Trophoblast cell (in vitro differentiated cells and primary cell): Measurements from ENCODE around the gene FN1.
A peak's percentile ranks its signal among the peaks of the same experiment; 100 is the strongest.

Experiments
- DNase-seq, 2 donors: peaks; one replicate each; pipeline ENCODE4 v3.0.0-alpha.2; 2016
- H2AFZ ChIP-seq: 2 replicates; pipeline ENCODE4 v1.6.1; 2013; ENCODE audit warnings: low read length, moderate library complexity, mild to moderate bottlenecking; ENCODE audit not compliant: insufficient read depth, poor library complexity
- H2AK5ac ChIP-seq: 2 replicates; pipeline ENCODE4 v1.6.1; 2013; ENCODE audit warnings: mild to moderate bottlenecking, low read length
- H2BK120ac ChIP-seq: 2 replicates; pipeline ENCODE4 v1.6.1; 2013; ENCODE audit warnings: low read length, mild to moderate bottlenecking, moderate library complexity; ENCODE audit not compliant: insufficient read depth, poor library complexity
- H2BK12ac ChIP-seq: 2 replicates; pipeline ENCODE4 v1.6.1; 2013; ENCODE audit warnings: mild to moderate bottlenecking, low read length, moderate library complexity
- H2BK5ac ChIP-seq: 2 replicates; pipeline ENCODE4 v1.6.1; 2013; ENCODE audit warnings: low read length, low read depth, moderate library complexity, mild to moderate bottlenecking; ENCODE audit not compliant: poor library complexity
- H3K14ac ChIP-seq: 2 replicates; pipeline ENCODE4 v1.6.1; 2013; ENCODE audit warnings: mild to moderate bottlenecking, low read length
- H3K18ac ChIP-seq: 2 replicates; pipeline ENCODE4 v1.6.1; 2013; ENCODE audit warnings: mild to moderate bottlenecking, low read length
- H3K23ac ChIP-seq: 2 replicates; pipeline ENCODE4 v1.6.1; 2013; ENCODE audit warnings: low read length
- H3K27ac ChIP-seq: 2 replicates; pipeline ENCODE4 v1.5.1; 2013; ENCODE audit warnings: low read depth, mild to moderate bottlenecking, inconsistent platforms, low read length, moderate library complexity
- H3K27me3 ChIP-seq: 2 replicates; pipeline ENCODE4 v1.6.1; 2013; ENCODE audit warnings: inconsistent platforms, mild to moderate bottlenecking, low read length, moderate library complexity; ENCODE audit not compliant: insufficient read depth
- H3K36me3 ChIP-seq, 2 experiments: 1 replicate in 1 of 2; 2 replicates in 1 of 2; pipeline ENCODE4 v1.6.1; 2013; ENCODE audit warnings: low read length in 2 of 2, mild to moderate bottlenecking in 2 of 2, moderate library complexity in 1 of 2; ENCODE audit not compliant: insufficient read depth in 2 of 2, control insufficient read depth in 1 of 2
- H3K4ac ChIP-seq: 2 replicates; pipeline ENCODE4 v1.6.1; 2013; ENCODE audit warnings: low read depth, mild to moderate bottlenecking, low read length, moderate library complexity
- H3K4me1 ChIP-seq, 2 experiments: 1 replicate in 1 of 2; 2 replicates in 1 of 2; pipeline ENCODE4 v1.6.1; 2013; ENCODE audit warnings: low read length in 2 of 2, mild to moderate bottlenecking in 2 of 2, moderate library complexity in 1 of 2; ENCODE audit not compliant: insufficient read depth in 2 of 2, control insufficient read depth in 1 of 2
- H3K4me2 ChIP-seq: 2 replicates; pipeline ENCODE4 v1.6.1; 2013; ENCODE audit warnings: inconsistent platforms, mild to moderate bottlenecking, low read length, moderate library complexity
- H3K4me3 ChIP-seq: 2 replicates; pipeline ENCODE4 v1.5.1; 2013; ENCODE audit warnings: mild to moderate bottlenecking, low read depth, low read length, inconsistent platforms
- H3K79me1 ChIP-seq: one replicate; pipeline ENCODE4 v1.6.1; 2013; ENCODE audit warnings: low read length
- H3K79me2 ChIP-seq: 2 replicates; pipeline ENCODE4 v1.6.1; 2013; ENCODE audit warnings: low read length, mild to moderate bottlenecking; ENCODE audit not compliant: control insufficient read depth, insufficient read depth, poor library complexity
- H3K9ac ChIP-seq: 2 replicates; pipeline ENCODE4 v1.6.1; 2013; ENCODE audit warnings: mild to moderate bottlenecking, low read length
- H3K9me3 ChIP-seq: 2 replicates; pipeline ENCODE4 v1.6.1; 2013; ENCODE audit warnings: low read depth, mild to moderate bottlenecking, control low read depth, inconsistent platforms, low read length; ENCODE audit not compliant: insufficient read depth
- H4K12ac ChIP-seq: 2 replicates; pipeline ENCODE4 v1.6.1; 2013; ENCODE audit warnings: low read depth, mild to moderate bottlenecking, low read length, moderate library complexity
- H4K8ac ChIP-seq: 2 replicates; pipeline ENCODE4 v1.6.1; 2013; ENCODE audit warnings: low read depth, mild to moderate bottlenecking, low read length, moderate library complexity
- H4K91ac ChIP-seq: one replicate; pipeline ENCODE4 v1.6.1; 2013; ENCODE audit warnings: low read depth, mild to moderate bottlenecking, low read length, moderate library complexity
- WGBS: extraction: QIAGEN DNeasy Blood & Tissue Kit; methylation state at CpG from one replicate; pipeline ENCODE4 v1.1.7; 2013; ENCODE audit warnings: missing lambda C conversion rate; ENCODE audit not compliant: insufficient read length, insufficient coverage; ENCODE audit errors: extremely low coverage; 5-methylcytosine and 5-hydroxymethylcytosine counted together

Gene FN1

DNA sequence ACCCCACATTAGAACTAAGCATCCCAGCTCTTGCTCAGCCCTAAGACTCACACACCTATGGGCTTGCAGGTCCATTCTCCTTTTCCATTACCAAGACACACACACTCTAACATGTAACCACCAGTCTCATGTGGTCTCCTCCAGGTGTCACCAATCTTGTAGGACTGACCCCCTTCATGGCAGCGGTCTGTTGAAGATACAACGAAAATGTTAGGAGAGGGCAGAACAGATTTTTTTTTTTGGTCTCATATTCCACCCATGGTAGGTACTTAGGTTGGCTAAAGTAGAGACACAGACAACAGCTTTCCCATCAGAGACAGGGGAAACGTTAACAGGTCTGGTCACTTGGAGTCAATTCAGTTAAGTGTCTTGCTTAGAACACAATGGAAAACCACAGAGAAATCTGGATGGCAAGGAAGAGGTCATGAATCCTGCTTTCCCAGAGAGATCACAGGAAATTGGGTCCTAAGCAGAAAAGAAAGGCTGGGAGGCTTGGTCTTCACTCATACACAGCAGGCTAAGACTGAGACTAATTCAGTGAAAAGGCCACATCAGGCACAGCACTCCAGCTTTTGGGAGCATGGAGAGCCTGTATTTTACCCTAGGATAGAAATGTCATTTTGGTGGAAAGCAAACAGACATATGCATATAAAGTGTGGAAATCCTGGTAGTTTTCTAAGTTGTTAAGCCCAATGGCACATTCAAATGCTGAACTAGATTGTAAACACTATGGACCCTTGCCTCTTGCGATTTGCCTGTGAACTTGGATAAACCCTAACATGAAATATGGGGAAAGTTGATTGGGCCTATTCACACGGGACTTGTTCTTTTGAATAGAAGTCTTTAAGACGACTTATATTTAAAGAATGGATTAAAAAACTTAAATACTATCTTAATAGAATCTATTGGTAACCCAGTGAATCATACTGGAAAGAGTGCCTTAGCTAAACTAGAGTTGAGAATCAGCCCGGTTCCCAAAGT is 3.8 kb downstream of the FN1 start:
- Histone ChIP-seq H3K79me1 (peaks cover 15% of the 10 kb centered on the region), H2BK5ac (no peak overlapping the region), H3K4ac (no peak overlapping the region), H4K12ac (no peak overlapping the region), H3K4me3 (no peak overlapping the region), H3K27ac (peak overlapping the region; percentile 38), H4K8ac (no peak overlapping the region), H3K14ac (no peak overlapping the region), H4K91ac (no peak overlapping the region), H3K79me2 (peaks cover 14% of the 10 kb centered on the region), H3K27me3 (no peaks in the 10 kb centered on the region), H2AFZ (no peak overlapping the region), H3K4me1 (peaks cover 6 to 10% of the 10 kb centered on the region in 2 experiments), H2BK12ac (no peak overlapping the region), H3K9ac (no peak overlapping the region), H3K9me3 (no peaks in the 10 kb centered on the region), H2AK5ac (no peak overlapping the region), H3K36me3 (peaks cover 15 to 35% of the 10 kb centered on the region in 2 experiments), H3K23ac (no peak overlapping the region), H3K18ac (no peak overlapping the region), H2BK120ac (no peak overlapping the region), H3K4me2 (peak overlapping the region; percentile 60)
- DNase-seq, result no peak
- no CpG with 5 or more reads among the region's 7 CpGs for WGBS

- H3K27me3 ChIP-seq, result no peaks in the 10 kb centered on the region
- H2BK120ac ChIP-seq, result no peak overlapping the region
- WGBS, result no CpG with 5 or more reads among the region's 2 CpGs
Measured at GRCh38 chr2:215431290-215431689, 4.6 kb downstream of the FN1 start.

GRCh38 chr2:215430528-215431187 is 5.2 kb downstream of the FN1 start:
- H4K12ac ChIP-seq, result no peak overlapping the region
- H4K8ac ChIP-seq, result no peak overlapping the region
- DNase-seq, result no peak
- no peak overlapping the region for H3K9ac ChIP-seq
- peaks cover 21 to 45% of the 10 kb centered on the region in 2 experiments for H3K36me3 ChIP-seq
- peaks cover 4% of the 10 kb centered on the region for H3K79me1 ChIP-seq
- H4K91ac ChIP-seq, result no peak overlapping the region
- no peak overlapping the region for H3K14ac ChIP-seq
- no peak overlapping the region for H3K23ac ChIP-seq
- peak overlapping the region; percentile 47 for H3K4ac ChIP-seq
- no peaks in the 10 kb centered on the region for H3K9me3 ChIP-seq
- no peak overlapping the region for H2BK5ac ChIP-seq
- no peak overlapping the region for H2BK12ac ChIP-seq
- H3K4me1 ChIP-seq, result peaks cover 4 to 8% of the 10 kb centered on the region in 2 experiments
- no peak overlapping the region for H2AK5ac ChIP-seq
- H3K27ac ChIP-seq, result peak overlapping the region; percentile 2
- no CpG with 5 or more reads among the region's 6 CpGs for WGBS
- no peaks in the 10 kb centered on the region for H3K27me3 ChIP-seq
- H2AFZ ChIP-seq, result no peak overlapping the region
- H3K4me2 ChIP-seq, result peak overlapping the region; percentile 37
- H2BK120ac ChIP-seq, result no peak overlapping the region
- H3K18ac ChIP-seq, result peak overlapping the region; percentile 29
- H3K4me3 ChIP-seq, result no peak overlapping the region
- H3K79me2 ChIP-seq, result peaks cover 6% of the 10 kb centered on the region

More at GRCh38 chr2:215431290-215431689, 4.6 kb downstream of the FN1 start:
- peaks cover 4 to 8% of the 10 kb centered on the region in 2 experiments for H3K4me1 ChIP-seq
- no peak overlapping the region for H3K9ac ChIP-seq
- no peak overlapping the region for H3K27ac ChIP-seq
- no peak overlapping the region for H3K23ac ChIP-seq
- no peak overlapping the region for H4K91ac ChIP-seq
- H3K79me1 ChIP-seq, result peaks cover 8% of the 10 kb centered on the region
- no peak overlapping the region for H3K4me3 ChIP-seq
- H3K9me3 ChIP-seq, result no peaks in the 10 kb centered on the region
- no peak overlapping the region for H2AK5ac ChIP-seq
- H3K14ac ChIP-seq, result no peak overlapping the region
- H3K4ac ChIP-seq, result no peak overlapping the region
- H4K8ac ChIP-seq, result no peak overlapping the region
- H3K4me2 ChIP-seq, result no peak overlapping the region
- peaks cover 8% of the 10 kb centered on the region for H3K79me2 ChIP-seq
- no peak overlapping the region for H3K18ac ChIP-seq
- H2BK5ac ChIP-seq, result no peak overlapping the region
- no peak for DNase-seq
- H2AFZ ChIP-seq, result no peak overlapping the region
- H3K36me3 ChIP-seq, result peaks cover 18 to 41% of the 10 kb centered on the region in 2 experiments
- H4K12ac ChIP-seq, result no peak overlapping the region
- H2BK12ac ChIP-seq, result no peak overlapping the region

DNA sequence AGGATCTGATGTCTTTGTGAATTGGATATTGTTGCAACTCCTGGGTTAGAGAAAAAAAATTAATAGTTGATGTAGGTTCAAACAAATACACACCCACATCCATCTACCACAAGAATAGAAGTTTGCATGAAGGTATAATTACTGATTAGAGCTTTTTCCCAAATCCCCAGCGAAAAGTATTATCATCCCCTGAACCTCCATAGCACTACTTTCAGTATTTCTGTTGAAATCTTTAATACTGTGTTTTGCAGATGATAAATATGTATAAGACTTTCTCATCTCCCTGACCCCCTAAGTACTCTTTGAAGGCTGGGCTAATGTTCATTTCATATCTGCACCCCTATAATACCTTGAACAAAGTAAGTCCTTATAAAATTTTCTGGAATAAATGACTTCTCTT is 6.4 kb downstream of the FN1 start:
- H3K9ac ChIP-seq, result no peak overlapping the region
- no peak overlapping the region for H3K4ac ChIP-seq
- H3K18ac ChIP-seq, result no peak overlapping the region
- no peak overlapping the region for H3K4me3 ChIP-seq
- H3K9me3 ChIP-seq, result no peaks in the 10 kb centered on the region
- H2AK5ac ChIP-seq, result no peak overlapping the region
- H4K8ac ChIP-seq, result no peak overlapping the region
- peaks cover 28 to 53% of the 10 kb centered on the region in 2 experiments for H3K36me3 ChIP-seq
- no peaks in the 10 kb centered on the region for H3K79me1 ChIP-seq
- H2BK120ac ChIP-seq, result no peak overlapping the region
- no peak overlapping the region for H2BK12ac ChIP-seq
- peaks cover 2% of the 10 kb centered on the region for H3K79me2 ChIP-seq
- H2AFZ ChIP-seq, result no peak overlapping the region
- H3K4me1 ChIP-seq, result peaks cover 6 to 8% of the 10 kb centered on the region in 2 experiments
- no peak overlapping the region for H4K12ac ChIP-seq
- H3K23ac ChIP-seq, result no peak overlapping the region
- H3K27me3 ChIP-seq, result no peaks in the 10 kb centered on the region
- H2BK5ac ChIP-seq, result no peak overlapping the region
- H4K91ac ChIP-seq, result no peak overlapping the region
- WGBS, result no CpG with 5 or more reads among the region's 1 CpG
- no peak overlapping the region for H3K27ac ChIP-seq
- no peak for DNase-seq
- no peak overlapping the region for H3K14ac ChIP-seq
- no peak overlapping the region for H3K4me2 ChIP-seq
